GM19372 (cell line): ENCODE results near the gene MRGPRX2.

Experiments used
- ATAC-seq: cut with Tn5 transposase; IDR thresholded peaks from one replicate; pipeline ENCODE4 v1.9.1; 2021; ENCODE audit warnings: mild to moderate bottlenecking, low read depth, moderate library complexity; ENCODE audit not compliant: unreplicated experiment

Gene MRGPRX2

DNA sequence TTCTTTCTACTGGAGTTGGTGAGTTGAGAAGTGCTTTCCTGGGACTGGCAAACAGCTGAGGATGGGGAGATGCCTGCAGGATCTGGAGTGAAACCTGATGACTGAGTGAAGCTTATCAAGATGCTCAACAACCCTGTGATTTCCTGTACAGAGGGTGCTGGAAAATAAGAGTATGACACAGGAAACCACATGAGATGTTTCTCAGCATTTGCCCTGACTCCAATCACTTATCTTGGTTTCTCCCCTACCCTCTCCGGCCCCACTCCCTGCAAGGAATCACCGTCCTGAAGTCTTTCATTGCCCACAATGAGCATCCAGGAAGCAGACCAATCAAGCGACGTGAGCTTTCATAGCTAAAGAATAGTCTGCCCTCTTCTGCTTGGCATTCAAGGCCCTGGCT, at the start of gene MRGPRX2:
TSS of gene MRGPRX2 (minus strand) at position 89 of the 400 bp plus-strand sequence. CDS start 4,315 bp downstream, outside the sequence.
- ATAC-seq = no peak

DNA sequence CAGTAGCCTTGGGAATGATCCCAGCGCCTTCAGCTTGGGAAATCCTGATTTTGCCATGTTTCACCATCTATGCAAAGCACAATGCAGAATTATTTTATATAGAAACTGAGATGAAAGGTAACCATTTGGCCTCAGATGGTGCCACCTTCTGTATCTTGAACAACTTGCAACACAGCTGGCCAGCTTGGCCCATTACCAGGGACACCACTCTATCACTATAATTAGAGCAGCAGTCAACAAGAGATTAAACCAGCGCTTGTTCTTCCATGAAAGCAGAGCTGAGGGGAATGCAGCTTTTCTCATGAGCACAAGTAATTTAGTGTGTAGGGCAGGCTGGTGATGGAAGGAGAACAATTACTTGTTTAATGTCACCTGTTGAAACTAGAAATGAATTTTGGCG, 49.8 kb upstream of the MRGPRX2 start:
- no peak for ATAC-seq

GRCh38 chr11:19107125-19107524, 46.6 kb upstream of the MRGPRX2 start:
- no peak for ATAC-seq

- no peak for ATAC-seq
Observed at GRCh38 chr11:19105011-19105410, 44.5 kb upstream of the MRGPRX2 start.

- ATAC-seq = no peak
Observed at GRCh38 chr11:19102521-19102900, 42.0 kb upstream of the MRGPRX2 start.

- ATAC-seq = no peak
Observed at GRCh38 chr11:19101796-19102520, 41.4 kb upstream of the MRGPRX2 start.

- ATAC-seq = no peak
Observed at GRCh38 chr11:19100885-19101284, 40.4 kb upstream of the MRGPRX2 start.

DNA sequence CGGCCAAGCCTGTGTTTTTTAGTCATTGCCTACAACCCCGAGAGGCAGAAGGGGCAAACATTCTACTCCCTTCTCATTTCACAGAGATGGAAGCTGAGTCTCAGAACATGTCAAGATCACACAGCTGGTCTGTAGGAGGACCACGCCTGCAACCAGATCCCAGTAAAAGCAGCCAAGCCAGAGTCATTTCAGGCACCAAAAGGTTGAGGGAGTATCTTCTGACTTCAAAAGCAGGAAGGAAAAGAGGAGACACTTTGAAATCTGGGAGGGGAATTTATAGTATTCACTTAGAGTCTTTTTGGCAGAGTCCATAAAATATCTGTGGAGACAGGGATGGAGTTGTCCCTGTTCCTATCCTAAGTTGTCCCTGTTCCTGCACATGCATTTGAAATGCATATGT, 38.6 kb upstream of the MRGPRX2 start:
- no peak for ATAC-seq

- no peak for ATAC-seq
Observed at GRCh38 chr11:19094859-19095258, 34.3 kb upstream of the MRGPRX2 start.

DNA sequence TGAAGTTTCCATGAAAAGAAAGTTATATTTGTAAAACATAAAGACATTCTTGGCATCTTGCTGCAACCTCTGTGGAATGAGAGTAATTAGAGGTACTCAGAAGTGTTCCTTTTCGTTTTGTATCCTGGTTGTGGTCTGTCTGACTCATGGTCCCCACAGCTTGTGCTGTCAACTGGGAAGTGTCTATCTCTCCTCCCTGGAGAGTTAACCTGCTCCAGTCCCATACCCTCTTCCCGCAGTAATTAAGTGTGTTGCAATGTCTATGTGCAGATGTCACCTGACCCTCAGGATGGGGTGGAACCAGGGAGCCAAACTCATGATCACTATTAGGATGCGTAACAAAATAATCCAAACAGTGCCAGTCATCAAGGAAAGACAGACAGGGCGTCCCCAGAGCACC, 33.5 kb upstream of the MRGPRX2 start:
- ATAC-seq = no peak

GRCh38 chr11:19092850-19093249, 32.3 kb upstream of the MRGPRX2 start:
- no peak for ATAC-seq

DNA sequence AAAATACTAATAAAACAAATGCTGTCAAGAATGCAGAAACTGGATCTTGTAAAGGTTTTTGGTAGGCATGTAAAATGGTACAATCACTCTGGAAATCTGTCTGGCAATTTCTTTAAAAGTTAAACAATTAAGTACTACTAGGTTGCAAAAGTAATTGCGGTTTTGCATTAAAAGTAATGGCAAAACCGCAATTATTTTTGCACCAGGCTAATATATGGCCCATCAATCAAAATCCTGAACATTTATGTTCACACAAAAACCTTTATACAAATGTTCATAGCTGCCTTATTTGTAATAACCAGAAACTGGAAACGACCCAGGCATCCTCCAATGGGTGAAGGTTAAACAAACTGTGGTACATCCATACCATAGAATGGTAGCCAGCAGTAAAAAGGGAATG, 31.8 kb upstream of the MRGPRX2 start:
- no peak for ATAC-seq

GRCh38 chr11:19091366-19091765, 30.8 kb upstream of the MRGPRX2 start:
- ATAC-seq = no peak

DNA sequence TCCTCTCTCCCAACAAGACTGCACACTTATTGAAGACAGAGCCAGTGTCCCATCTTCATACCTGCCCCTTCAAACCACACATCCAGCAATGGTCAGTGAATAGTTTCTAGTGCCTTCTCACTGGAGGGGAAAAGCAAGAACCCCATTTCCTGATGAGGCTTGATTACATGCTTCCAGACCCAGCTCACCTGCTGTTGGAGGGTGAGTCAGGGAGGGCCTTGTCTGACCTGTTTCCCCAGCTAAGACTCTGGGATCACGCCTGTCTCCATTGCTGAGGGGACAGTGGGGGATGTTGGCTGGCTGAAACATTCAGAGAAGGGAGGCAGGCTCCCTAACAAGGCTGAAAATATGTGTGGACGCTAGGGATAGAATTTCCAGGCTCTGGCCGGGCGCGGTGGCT, 28.9 kb upstream of the MRGPRX2 start:
- ATAC-seq = no peak

- no peak for ATAC-seq
Observed at GRCh38 chr11:19088791-19089190, 28.3 kb upstream of the MRGPRX2 start.

DNA sequence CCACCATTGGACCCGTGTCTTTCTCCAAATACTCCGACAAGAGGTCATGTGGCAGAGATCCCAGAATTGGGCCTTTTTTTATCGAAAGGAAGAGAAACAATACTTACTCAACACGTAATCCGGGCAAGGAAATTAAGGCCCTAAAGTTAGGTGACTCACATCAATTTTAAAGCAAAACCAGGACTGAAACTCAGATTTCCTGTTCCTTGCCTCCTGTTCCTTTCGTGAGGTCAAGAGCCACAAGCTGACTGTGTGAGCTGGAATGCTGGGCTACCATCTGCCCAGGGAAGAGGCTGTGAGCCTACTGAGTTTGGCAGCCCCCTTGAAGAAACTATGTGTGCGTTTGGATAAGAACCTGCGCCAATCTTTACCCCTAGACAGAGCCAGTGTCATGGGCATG, 27.1 kb upstream of the MRGPRX2 start:
- no peak for ATAC-seq

DNA sequence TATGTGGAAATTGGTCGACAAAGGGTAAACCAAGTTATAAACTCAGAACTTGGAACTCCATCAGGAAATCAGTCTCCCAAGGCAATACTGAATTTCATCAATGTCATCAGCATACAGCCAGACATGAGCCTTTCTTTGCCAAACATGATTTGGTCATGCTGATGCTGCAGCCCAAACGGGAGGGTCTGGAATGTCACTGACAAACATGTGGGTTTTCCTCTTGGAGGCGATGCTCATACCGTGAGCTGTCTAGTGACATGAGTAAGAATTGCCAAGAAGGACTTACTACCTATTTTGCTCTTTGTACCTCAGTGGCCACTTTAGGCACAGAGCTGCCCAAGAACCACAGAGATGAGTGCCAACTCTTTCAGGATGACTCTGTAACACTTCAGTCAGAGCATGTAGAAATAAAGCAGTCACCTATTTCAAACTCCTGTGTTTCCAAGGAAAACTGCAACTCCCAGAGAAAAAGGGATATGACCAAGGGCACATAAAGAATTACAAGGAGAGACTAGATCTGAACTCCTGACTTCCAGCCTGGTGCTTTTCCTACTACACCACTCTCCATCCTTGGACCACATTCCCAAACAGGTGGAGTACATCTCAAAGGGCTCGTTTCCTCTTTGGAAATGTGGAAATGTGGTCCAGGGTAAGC, 24.3 kb upstream of the MRGPRX2 start:
- ATAC-seq = no peak

- no peak for ATAC-seq
Observed at GRCh38 chr11:19083166-19083565, 22.6 kb upstream of the MRGPRX2 start.

DNA sequence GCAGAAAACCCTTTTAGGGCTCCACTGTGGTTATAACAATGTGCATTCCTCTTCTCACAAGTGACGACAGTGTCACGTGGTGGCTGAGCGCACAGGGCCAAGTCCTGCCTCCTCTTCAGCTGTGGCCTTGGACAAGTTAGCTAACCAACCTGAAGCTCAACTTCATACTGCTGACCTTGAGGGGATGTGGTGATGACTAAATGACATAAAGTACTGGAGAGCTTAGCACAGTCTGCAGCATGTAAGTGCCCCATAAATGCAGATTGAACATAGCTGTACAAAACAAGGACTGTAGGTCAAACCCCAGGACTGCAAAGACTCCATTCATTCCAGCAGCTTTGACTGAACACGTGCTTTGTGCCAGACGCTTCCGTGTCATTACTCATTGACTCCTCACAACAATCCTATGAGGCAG, 20.1 kb upstream of the MRGPRX2 start:
- no peak for ATAC-seq

DNA sequence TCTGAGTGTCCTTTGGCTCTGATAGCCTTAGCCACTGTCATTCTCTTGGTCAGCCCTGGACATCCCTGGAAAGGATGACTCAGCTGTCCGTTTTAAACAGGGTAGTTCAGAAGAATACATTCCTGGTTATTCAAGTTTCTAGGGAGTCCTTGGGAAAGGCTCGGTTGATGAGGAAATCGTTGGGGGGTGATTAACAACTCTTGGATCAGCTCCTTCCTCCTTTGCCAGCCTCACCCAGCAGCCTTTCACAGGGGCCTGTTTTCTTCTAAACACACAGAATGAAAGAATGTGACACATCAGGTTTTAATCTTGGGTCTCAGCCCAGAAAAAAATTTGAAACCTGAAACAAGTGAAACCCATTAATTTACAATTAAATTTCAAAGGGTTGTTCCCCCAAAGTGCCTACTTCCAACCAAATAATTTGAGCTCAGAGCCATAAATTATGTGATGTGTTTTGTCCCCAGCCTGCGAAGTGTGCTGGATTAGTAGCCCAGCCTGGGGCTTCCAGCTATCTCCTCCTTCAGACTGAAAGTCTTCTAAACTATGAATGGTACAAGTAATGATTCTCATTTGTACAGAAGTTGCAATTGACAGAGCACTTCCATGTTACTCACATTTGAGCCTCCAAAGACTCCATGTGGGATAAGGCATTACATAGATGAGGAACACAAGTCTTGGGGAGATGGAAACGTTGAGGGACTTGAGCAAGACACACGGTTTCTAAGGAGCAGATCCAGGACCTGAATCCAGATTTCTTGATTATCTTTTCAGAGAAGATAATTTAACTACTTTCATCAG, 19.3 kb upstream of the MRGPRX2 start:
- no peak for ATAC-seq

DNA sequence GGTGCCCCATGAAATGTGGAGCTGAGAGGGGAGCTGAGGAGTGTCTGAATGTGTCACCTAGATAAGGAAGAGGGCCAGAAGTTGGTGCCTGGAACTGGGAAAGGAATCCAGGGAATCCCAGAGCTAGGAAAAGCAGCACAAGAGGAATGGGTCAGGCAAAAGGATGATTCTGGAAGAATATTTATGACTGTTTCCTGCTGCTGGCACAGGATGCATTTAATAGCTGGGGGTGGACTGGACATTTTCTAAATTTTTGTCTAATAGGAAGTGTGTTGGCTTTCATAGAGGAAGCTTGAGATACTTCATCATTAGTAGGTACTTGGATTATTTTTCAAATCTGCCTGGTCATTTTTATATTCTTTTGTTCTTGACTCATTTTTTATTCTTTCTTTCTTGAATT, 17.4 kb upstream of the MRGPRX2 start:
- no peak for ATAC-seq
